Epithelial cell of umbilical artery (primary cell): ENCODE data around the gene RHOG. TPM values are rescaled to one million over a fixed set of nuclear protein-coding genes. Genes with fewer than 3 reads are reported as not detected.

Experiments
- total RNA-seq: library from RNA; depleted of rRNA; stranded (reverse); fragments of >200 nt; gene quantifications from 2 replicates; pipeline ENCODE4 v1.2.3, GENCODE V29; 2014

Gene RHOG
- 7.6 and 8.4 TPM in 2 replicates for total RNA-seq

GRCh38 chr11:3840870-3841425 lies at the start of gene RHOG:
Gene RHOG (minus strand): TSS chr11:3840959. CDS start chr11:3828138, 12,821 bp downstream.

GRCh38 chr11:3854977-3855807 lies 14.4 kb upstream of the RHOG start, which contains the start of gene STIM1:
Gene STIM1 (plus strand): TSS chr11:3855664. CDS start chr11:3856271, 607 bp downstream.

GRCh38 chr11:3807909-3808860 lies 32.6 kb downstream of the RHOG start, which contains the start of gene PGAP2:
Gene PGAP2 (plus strand): TSS chr11:3808560. CDS start chr11:3811260, 2,700 bp downstream.

GRCh38 chr11:3797329-3798090 lies 43.2 kb downstream of the RHOG start, which contains the start of gene NUP98:
Gene NUP98 (minus strand): TSS chr11:3797554. CDS start chr11:3782117, 15,437 bp downstream.

Other genes with a start within 250 kb of the RHOG start
- not detected in 2 replicates for gene ART5, start 199.0 kb downstream of the RHOG start, total RNA-seq
- not detected in 2 replicates for gene ART1, start 195.8 kb downstream of the RHOG start, total RNA-seq
- 0.46 TPM in 1 of 2 replicates, not detected in the other for gene CHRNA10, start 169.6 kb downstream of the RHOG start, total RNA-seq
- 86.4 and 91.9 TPM in 2 replicates for gene NUP98, start 43.4 kb downstream of the RHOG start, total RNA-seq
- 6.5 and 11.4 TPM in 2 replicates for gene PGAP2, start 32.4 kb downstream of the RHOG start, total RNA-seq
- gene STIM1, start 14.7 kb upstream of the RHOG start, total RNA-seq: 20.5 and 29.9 TPM in 2 replicates